ENCODE results near the gene LILRB2.
A peak's percentile ranks its signal among the peaks of the same experiment; 100 is the strongest.
"Not testable (repeated sequence)": the region's sequence is repeated elsewhere in the genome, so short reads cannot be mapped to it uniquely, and the experiment has no call there.

The LILRB2 gene

DNA sequence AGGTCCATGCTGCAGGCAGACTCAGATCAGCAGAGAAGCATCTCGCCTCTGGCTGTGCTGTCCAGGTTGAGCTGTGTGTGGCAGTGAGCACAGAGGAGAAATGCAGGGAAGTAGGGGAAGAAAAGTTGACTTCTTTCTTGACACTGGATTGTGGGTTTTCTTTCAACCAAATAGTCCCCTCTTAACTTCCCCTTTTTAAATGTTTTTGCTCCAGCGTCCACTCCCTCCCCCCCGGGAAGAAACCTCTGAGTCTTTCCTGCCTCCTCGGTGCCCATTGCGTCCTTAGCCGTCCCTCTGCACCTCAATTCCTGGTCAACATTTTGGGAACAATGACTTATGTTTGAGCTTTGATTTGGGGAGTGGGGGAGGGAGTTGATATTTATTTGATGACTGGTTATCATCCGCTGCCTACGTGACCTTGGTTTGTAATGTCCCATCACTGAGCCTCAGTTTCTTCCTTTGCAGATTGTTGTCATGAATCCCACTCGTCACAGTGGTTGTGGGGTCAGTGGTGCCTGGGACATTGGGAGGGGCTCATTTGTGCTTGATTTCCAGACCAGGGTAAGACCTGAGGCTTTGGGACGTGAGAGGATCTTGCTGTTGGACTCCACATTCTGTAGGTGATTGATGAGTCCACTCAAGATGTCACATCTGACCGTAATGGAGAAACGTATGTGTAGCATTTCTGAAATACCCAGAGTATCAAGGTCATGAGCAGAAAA is at the start of gene LILRB2:
Gene LILRB2 (minus strand): TSS at position 104 of the 722 bp plus-strand sequence. CDS start 614 bp downstream, outside the sequence.
- no peak for DNase-seq (ENCODE audit: low spot score)

DNA sequence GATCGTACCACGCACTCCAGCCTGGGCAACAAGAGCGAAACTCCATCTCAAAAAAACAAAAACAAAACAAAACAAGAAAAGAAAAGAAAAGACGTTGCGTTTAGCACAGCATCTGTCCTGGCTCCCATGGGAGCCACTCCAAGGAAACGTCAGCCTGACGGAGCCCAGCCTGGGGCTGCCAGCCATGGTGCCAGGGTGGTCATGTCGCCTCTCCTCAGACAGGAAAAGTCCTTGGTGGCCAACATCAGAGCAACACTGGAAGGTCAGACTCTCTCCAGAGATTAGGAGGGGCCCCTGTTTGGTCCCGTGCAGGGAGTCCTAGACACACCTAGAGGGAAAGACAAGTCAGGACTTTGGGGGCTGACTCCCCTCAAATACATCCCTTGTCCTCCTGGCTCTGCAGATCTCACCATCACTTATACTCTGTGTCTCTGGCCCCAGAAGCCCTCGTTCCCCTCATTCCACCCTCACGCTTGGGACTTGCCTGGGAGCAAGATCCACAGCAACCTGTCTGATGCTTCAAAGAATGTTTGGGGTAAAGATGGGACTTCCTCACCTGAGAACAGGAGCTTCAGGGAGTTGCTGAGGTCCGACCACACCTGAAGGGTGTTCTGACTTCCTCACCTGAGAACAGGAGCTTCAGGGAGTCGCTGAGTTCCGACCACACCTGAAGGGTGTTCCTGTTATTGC is 48.7 kb upstream of the LILRB2 start:
- DNase-seq (ENCODE audit: low spot score), result no peak

DNA sequence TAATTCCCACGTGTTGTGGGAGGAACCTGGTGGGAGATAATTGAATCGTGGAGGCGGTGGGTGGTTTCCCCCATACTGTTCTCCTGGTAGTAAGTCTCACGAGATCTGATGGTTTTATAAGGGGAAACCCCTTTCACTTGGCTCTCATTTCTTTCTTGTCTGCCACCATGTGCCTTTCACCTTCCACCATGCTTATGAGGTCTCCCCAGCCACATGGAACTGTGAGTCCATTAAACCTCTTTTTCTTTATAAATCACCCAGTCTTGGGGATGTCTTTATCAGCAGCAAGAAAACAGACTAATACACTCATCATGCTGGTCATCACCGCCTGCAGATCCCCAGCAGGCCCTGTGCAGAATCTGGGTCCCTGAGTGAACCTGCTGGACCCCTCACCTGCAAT is 47.9 kb upstream of the LILRB2 start:
- DNase-seq (ENCODE audit: low spot score), result not testable (repeated sequence)

DNA sequence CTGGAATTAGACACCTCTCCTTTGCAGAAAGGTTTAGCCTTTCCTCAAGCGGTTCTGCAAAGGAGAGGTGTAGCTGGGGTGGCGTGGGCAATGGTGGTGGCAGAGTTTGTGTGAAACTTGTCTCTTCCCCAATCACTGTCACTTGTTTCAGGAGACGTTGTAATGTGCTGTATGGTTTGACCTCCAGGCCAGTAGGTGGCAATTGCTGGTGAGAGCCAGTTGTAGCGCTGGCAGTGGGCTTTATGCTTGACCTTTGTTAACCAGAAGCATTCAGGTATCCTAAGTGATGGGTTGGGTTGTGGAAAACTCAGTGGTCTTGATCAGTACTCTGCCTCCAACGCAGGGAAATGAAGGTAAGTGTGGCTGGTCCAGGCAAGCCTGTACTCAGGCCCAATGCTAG is 44.7 kb upstream of the LILRB2 start:
- DNase-seq (ENCODE audit: low spot score), result no peak

DNA sequence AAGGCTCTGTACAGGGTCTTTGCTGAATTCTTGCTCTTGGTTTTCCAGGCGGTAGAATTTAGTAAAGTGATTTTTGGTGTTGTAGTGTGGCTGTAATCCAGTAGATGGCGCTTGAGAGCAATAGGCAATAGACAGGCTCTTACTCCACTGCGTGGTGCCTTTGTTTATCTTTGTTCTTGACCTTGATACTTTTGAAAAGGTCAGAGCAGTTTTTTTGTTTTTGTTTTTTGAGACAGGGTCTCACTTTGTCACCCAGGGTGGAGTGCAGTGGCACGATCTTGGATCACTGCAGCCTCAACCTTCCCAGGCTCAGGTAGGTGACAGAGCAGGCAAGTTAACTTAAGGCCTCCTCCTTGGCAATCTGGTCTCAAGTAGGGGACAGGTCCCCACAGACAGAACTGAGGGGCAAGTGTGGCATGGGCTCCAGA is 44.3 kb upstream of the LILRB2 start:
- DNase-seq (ENCODE audit: low spot score), result peak; percentile 65

DNA sequence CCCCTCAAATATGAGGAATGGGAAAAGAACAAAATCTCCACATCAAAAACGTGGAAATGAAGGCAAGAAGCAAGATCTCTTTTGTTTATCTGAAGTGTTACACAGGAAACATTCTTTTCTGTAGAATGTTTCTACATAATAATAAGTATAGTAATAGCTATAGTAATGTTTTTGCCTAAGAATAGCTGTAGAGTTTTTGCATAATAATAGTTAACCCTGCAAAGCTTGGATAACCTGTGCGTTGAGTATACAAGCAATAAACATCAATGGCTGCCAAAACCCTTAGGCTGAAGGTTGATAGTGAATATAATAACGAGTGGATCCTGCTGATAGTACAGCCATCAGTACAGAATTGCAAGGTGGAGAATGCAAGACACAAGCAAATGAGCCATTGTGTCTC is 43.2 kb upstream of the LILRB2 start:
- DNase-seq (ENCODE audit: low spot score), result no peak

DNA sequence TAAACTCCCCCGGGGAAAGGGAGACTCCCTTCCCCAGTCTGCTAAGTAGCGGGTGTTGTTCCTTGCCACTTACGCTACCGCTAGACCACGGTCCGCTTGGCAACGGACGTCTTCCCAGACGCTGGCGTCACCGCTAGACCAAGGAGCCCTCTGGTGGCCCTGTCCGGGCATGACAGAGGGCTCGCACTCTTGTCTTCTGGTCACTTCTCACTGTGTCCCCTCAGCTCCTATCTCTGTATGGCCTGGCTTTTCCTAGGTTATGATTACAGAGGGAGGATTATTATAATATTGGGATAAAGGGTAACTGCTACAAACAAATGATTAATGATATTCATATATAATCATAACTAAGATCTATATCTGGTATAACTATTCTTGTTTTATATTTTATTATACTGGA is 42.0 kb upstream of the LILRB2 start:
- not testable (repeated sequence) for DNase-seq (ENCODE audit: low spot score)

DNA sequence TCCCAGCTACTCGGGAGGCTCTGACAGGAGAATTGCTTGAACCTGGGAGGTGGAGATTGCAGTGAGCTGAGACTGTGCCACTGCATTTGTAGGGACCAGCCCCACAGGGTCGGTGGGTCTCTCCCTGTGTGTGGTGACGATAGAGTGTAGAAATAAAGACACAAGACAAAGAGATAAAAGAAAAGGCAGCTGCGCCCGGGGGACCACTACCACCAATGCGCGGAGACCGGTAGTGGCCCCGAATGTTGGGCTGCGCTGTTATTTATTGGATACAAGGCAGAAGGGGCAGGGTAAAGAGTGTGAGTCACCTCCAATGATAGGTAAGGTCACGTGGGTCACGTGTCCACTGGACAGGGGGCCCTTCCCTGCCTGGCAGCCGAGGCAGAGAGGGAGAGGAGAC is 41.4 kb upstream of the LILRB2 start:
- DNase-seq (ENCODE audit: low spot score), result not testable (repeated sequence)

DNA sequence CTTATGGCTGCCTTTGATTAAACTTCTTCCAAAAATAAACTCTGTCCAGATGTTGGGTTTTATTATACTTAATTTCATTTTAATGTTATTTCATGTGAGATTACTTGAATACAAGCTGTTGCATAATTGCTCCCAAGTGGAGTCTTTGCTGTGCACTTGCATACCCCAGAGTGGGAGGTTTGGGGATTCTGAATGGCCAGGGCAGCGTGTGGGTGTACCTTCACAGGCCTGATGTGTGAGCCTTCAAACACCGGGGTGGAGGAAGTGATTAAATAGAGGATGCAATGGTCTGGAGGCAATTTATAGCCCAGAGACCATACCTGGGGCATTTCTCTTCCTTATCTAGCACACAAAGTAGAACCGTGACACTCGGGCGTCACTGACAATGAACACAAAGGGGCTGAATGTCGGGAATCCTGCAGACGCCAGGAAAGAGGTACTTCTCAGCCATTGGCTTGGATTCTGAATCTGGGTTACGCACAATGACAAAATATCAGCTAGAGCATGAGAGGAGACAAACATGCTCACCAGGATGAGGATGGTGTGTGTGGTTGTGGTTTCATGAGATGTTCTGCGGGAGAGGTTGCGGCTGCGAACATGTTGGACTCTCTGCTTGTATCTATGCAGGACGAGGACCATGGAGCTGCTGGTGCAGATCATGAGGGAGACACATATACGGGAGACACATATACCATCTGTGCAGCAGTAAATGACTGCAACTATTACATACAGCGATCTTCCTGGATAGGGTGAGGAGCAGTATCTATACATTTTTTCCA is 39.2 kb upstream of the LILRB2 start:
- no peak for DNase-seq (ENCODE audit: low spot score)

DNA sequence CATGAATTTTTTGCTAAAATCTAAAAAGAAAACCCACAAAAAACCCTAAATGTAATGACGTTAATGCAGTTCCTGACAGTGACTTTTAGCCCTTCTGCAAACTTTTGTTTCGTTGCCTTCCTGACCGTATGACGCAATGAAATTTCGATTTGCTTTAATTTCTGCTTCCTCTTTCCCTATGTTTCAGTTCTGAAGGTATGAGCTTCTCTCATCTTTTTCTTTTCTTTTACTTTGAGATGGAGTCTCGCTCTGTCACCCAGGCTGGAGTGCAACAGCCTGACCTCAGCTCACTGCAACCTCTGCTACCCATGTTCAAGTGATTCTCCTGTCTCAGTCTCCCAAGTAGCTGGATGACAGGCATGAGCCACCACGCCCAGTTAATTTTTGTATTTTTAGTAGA is 38.1 kb upstream of the LILRB2 start:
- no peak for DNase-seq (ENCODE audit: low spot score)

DNA sequence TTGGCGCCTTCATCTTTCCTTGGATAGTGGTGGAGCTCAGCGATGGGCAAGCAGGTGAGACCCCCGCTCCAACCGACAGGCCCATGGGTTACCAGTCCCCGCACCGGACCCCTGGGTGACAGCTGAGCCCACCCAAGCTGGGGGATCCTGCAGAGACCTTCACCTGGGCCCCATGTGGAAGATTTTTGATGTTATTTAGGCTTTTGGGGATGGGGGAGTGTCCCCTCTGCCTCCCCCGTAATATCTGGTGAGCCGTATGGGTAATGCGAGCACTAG is 37.0 kb upstream of the LILRB2 start:
- no peak for DNase-seq (ENCODE audit: low spot score)

DNA sequence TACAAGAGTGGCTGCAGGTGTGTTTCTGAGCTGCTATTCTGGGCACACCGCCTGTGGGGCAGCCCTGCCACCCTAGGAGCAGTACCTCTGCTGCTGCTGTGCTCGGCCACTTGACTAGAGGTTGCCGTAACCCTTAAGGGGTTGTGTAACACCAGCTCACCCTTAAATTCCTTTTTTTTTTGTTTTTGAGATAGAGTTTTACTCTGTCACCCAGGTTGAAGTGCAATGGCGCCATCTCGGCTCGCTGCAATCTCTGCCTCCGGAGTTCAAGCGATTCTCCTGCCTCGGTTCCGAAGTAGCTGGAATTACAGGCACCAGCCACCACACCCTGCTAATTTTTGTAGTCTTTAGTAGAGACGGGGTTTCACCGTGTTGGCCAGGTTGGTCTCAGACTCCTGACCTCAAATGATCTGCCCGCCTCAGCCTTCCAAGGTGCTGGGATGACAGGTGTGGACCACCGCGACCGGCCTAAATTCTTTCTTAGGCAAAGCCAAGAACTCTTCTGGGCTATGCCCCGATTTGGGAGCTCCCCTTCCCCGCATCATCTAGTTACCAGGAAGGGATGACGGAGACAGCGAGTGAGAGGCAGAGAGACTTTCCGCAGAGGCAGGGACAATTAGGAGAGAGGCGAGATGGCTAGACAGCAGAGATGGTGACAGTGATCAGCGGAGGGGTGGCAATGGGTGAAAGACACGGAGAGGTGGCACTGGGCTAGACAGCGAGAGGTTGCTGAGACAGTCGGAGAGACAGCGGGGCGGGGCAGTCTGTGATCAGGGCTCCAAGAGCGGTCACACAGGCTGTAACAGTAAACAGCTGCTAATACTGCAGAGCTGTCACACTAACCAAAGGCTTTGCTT is 36.4 kb upstream of the LILRB2 start:
- no peak for DNase-seq (ENCODE audit: low spot score)

DNA sequence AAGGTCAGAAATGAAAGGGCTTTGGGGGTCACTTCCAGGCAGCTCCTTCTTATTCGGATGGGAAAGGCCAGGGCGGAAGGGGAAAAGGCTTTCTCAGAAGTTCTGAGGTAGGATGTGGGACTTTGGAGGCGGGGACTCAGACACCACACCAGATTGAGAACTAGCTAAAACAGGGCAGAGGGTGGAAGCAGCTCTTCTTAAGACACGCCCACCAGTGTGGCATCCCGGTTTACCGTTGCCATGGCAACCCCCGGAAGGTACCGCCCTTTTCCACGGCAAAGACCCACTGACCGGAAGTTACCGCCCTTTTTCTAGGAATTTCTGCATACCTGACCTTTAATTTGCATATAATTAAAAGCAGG is 35.8 kb upstream of the LILRB2 start:
- DNase-seq (ENCODE audit: low spot score), result no peak

DNA sequence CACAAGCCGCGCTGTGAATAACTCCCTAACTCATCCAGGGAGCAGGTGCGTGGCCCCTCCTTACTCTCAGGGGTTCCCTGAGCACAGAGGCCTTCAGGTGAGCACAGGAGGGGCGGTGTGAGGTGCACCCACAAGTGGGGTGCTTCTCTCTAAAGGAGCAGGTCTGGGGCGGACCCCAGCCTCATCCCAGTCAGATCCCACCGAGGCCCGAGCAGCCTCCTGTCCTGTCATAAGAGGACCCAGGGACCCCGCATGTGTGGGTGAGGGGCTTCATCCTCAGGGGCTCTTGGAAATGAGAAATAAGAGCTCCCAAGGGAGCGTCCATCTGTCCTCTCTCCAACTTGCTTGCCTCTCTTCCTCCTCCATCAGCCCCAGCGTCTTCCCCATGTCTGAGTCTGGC is 35.0 kb upstream of the LILRB2 start:
- no peak for DNase-seq (ENCODE audit: low spot score)

DNA sequence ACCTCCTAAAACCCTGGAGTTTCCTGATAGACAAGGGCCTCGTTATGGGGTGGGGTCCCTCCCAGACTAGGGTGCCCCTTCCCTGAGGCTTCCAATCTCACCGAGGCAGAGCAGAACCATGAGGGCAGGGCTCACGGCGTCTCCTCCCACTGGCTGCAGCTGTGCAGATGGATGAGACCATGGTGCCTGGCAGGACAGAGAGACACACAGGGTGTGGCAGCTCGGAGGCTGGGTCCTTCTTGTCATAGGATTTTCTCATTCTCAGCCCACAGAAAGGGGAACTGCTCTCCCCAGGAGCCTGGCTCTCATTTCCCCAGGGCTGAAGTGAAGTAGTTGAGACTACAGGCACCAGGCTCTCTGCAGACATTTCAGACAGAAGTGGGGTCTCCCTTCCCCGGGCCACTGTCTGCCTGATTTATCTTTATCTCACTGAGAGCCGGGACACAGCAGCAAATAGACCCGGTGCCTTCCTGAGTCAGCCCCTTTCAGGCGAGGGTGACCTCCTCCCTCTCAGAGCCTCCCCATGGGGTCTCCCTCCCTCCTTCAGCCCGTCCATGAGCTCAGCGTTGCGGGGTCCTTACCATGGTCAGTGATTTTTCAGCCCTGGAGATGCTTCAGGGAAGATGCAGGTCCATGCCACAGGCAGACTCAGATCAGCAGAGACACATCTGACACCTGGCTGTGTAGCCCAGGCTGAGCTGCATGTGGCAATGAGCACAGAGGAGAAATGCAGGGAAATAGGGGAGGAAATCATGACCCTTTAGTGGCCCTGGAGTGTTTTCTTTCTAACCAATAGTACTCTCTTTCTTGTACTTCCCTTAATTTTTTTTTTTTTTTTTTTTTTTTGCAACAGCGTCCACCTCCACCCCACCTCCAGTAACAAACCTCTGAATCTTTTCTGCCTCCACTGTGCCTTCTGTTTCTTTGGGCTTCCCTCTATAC is 31.8 kb upstream of the LILRB2 start, which contains the start of gene LILRA5:
Gene LILRA5 (minus strand): TSS at position 731 of the 942 bp plus-strand sequence. CDS start 147 bp downstream, at position 584.
- DNase-seq (ENCODE audit: low spot score), result no peak

DNA sequence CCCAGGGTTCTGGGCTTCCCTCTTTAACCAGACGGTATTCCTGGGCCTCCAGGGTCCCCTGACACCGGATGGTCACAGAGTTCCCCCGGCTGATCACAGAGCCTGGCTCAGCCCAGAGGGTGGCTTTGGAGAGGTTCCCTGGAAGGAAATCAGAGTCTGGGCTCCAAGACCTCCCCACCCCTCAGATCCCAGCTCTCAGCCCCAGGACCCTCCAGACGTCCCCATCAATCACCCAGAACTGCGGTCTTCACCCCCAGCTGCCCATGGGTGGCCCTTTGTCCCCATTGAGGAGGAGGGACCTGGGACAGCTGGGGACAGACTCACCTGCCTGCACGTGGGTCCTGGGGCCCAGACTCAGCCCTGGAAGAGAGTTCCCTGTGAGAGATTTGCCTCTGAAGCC is 31.1 kb upstream of the LILRB2 start:
- no peak for DNase-seq (ENCODE audit: low spot score)

DNA sequence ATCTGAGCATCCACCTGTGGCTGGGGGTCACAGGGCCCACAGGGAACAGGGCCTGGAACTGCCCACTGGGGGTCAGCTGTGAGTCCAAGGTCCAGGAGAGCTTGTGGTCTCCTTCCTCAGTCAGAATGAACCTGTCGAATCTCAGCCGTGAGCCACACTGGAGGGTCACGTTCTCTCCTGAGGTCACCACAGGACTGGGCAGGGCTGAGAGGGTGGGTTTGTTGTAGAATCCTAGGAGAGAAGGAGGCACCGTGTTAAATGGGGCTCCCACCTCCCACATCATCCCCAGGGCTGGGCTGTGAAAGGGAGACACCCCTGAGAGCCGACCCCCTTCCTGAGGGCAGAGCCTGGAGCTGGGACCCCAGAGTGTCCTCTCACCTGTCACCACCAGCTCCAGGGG is 30.6 kb upstream of the LILRB2 start:
- DNase-seq (ENCODE audit: low spot score), result no peak

DNA sequence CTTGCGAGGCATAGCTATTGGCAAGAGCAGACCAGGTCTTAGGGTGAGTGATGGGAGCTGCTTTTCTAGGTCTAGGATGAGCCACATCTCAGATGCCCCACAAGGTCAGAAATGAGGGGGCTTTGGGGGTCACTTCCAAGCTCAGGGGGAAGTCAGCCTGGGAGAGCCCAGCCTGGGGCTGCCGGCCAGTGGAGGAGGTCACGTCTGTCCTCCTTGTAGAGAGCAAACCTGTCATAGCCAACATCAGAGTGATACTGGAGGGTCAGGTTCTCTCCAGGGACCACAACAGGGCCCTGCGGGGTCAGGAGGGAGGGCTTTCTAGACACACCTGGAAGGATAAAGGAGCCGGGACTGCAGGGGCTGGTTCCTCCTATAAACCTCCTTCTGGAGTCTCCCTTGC is 29.6 kb upstream of the LILRB2 start:
- no peak for DNase-seq (ENCODE audit: low spot score)

DNA sequence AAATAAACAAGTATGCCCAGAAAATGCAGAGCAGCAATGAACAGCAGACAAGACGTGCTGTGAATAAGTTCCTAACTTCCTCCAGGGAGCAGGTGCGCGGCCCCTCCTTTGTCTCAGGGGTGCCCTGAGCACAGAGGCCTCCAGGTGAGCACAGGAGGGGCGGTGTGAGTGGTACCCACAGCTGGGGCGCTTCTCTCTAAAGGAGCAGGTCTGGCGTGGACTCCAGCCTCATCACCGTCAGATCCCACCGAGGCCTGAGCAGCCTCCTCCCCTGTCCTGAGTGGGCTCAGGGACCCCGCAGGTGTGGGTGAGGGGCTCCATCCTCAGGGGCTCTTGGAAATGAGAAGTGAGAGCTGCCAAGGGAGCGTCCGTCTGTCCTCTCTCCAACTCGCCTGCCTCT is 28.9 kb upstream of the LILRB2 start:
- no peak for DNase-seq (ENCODE audit: low spot score)

DNA sequence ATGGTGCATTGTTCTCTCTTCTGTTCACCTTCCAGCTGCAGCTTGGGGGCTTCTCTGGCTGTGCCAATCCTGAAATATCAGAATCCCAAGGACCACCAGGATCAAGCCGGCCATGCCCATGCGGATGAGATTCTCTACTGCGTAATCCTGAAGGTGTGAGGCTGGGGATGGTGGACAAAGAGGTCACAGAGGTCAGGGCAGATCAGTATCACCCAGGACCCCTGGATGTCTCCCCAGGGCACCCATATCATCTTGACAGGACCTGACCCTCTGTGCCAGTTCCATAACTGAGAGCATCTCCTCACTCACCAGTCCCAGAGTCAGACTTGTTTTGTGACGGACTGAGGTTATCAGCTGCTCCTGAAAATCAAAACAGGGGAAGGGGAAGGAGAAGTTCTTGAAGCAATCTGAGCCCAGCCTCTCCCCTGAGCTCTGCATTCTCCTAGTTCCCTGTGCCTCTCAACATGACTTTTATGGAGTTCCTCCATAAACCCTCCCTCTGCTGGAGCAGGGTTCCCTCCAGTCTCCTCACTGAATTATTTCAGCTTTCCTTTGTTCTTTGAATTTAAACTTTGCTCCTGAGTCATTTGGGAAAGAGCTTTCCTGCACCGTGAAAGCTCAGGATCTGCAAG is 26.6 kb upstream of the LILRB2 start:
- DNase-seq (ENCODE audit: low spot score), result no peak

DNA sequence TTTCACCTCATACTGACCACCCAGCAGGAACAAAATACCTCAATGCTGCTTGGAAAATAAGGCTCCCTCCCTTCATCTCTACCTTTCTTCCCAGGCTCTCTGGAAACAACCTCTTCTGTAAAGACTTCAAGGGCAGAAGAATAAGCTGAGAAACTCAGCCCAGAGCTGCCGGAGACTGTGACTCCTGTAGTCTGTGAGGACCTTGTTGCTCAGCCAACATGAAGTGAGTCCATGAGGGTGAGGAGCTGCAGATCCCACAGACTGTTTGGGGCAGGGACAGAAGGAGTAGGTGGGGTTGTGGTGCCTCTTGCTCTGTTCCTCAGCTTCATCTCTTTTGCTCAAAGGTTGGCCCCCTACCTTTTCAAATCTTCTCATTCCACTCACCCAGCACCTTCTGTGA is 24.2 kb upstream of the LILRB2 start:
- no peak for DNase-seq (ENCODE audit: low spot score)

Measured in GM03348 (cell line).